Effector memory CD8-positive, alpha-beta T cell (primary cell): ENCODE data around the gene CELA2B.

Source experiments
- ATAC-seq: fragments of 150-1000 bp; cut with Tn5 transposase; replicated peaks from 2 replicates; pipeline ENCODE4 v1.10.0; 2021; ENCODE audit warnings: mild to moderate bottlenecking, moderate library complexity
- DNase-seq, 3 experiments: peaks; one replicate each; pipeline ENCODE4 v3.0.0; 2021
- H3K27ac Mint-ChIP-seq, 2 donors: one replicate each; pipeline ENCODE4 v1.8.0; 2022; ENCODE audit warnings: mild to moderate bottlenecking in 2 of 2, mixed read lengths in 2 of 2, moderate library complexity in 2 of 2
- H3K27me3 Mint-ChIP-seq, 2 donors: one replicate each; pipeline ENCODE4 v1.8.0; 2022; ENCODE audit warnings: mixed read lengths in 2 of 2
- H3K36me3 Mint-ChIP-seq: one replicate; pipeline ENCODE4 v1.8.0; 2022; ENCODE audit warnings: mild to moderate bottlenecking, moderate library complexity, mixed read lengths; ENCODE audit not compliant: insufficient read depth
- H3K4me1 Mint-ChIP-seq, 2 donors: one replicate each; pipeline ENCODE4 v1.8.0; 2022; ENCODE audit warnings: low read depth in 2 of 2, mixed read lengths in 2 of 2
- H3K4me3 Mint-ChIP-seq, 2 donors: one replicate each; pipeline ENCODE4 v1.8.0; 2022; ENCODE audit warnings: mild to moderate bottlenecking in 2 of 2, mixed read lengths in 2 of 2, moderate library complexity in 2 of 2
- H3K9me3 Mint-ChIP-seq, 2 donors: one replicate each; pipeline ENCODE4 v1.8.0; 2022; ENCODE audit warnings: mixed read lengths in 2 of 2

CELA2B gene

GRCh38 chr1:15523104-15524020 is 47.5 kb downstream of the CELA2B start:
- peaks cover 33 to 38% of the 10 kb centered on the region in 2 donors for H3K4me1 Mint-ChIP-seq

GRCh38 chr1:15524021-15524282 is 48.0 kb downstream of the CELA2B start, which contains the start of gene CASP9:
CASP9 (minus strand) TSS chr1:15524215; CDS start chr1:15524200, 15 bp downstream.
- ATAC-seq = no peak
- no peak for DNase-seq
- H3K27ac Mint-ChIP-seq = peak within 1 kb of the TSS; percentile 99 to 100
- H3K9me3 Mint-ChIP-seq = no peaks in the 10 kb centered on the region
- peak within 1 kb of the TSS; percentile 81 to 82 for H3K4me3 Mint-ChIP-seq
- peaks cover 30% of the 10 kb centered on the region for H3K36me3 Mint-ChIP-seq
- peaks cover 32 to 38% of the 10 kb centered on the region in 2 donors for H3K4me1 Mint-ChIP-seq
- no peaks in the 10 kb centered on the region for H3K27me3 Mint-ChIP-seq

More at GRCh38 chr1:15523104-15524020, 47.5 kb downstream of the CELA2B start:
- ATAC-seq = no peak
- Mint-ChIP-seq H3K27me3 (no peaks in the 10 kb centered on the region), H3K9me3 (no peaks in the 10 kb centered on the region), H3K4me3 (peak overlapping the region; percentile 81 to 82), H3K27ac (peak overlapping the region; percentile 99 to 100), H3K36me3 (peaks cover 30% of the 10 kb centered on the region)
- no peak for DNase-seq

GRCh38 chr1:15524283-15525049 is 48.6 kb downstream of the CELA2B start:
- ATAC-seq = peak; percentile 52
- no peaks in the 10 kb centered on the region for H3K9me3 Mint-ChIP-seq
- H3K36me3 Mint-ChIP-seq = peaks cover 30% of the 10 kb centered on the region

GRCh38 chr1:15525050-15526020 is 49.4 kb downstream of the CELA2B start:
- Mint-ChIP-seq H3K27me3 (no peaks in the 10 kb centered on the region), H3K36me3 (peaks cover 30% of the 10 kb centered on the region), H3K9me3 (no peaks in the 10 kb centered on the region), H3K4me3 (peak overlapping the region; percentile 81 to 82), H3K4me1 (peaks cover 32 to 38% of the 10 kb centered on the region in 2 donors), H3K27ac (peak overlapping the region; percentile 99 to 100)
- DNase-seq = peak in 1 of 3 experiments; percentile 8
- peak; percentile 56 for ATAC-seq

More at GRCh38 chr1:15524283-15525049, 48.6 kb downstream of the CELA2B start:
- Mint-ChIP-seq H3K27ac (peak overlapping the region; percentile 99 to 100), H3K27me3 (no peaks in the 10 kb centered on the region), H3K4me3 (peak overlapping the region; percentile 81 to 82), H3K4me1 (peaks cover 32 to 38% of the 10 kb centered on the region in 2 donors)
- peak; percentile 99 to 100 (median 100) for DNase-seq

- H3K27me3 Mint-ChIP-seq = no peaks in the 10 kb centered on the region
- ATAC-seq (no peak), DNase-seq (no peak)
- peak overlapping the region; percentile 99 to 100 for H3K27ac Mint-ChIP-seq
- peaks cover 32 to 38% of the 10 kb centered on the region in 2 donors for H3K4me1 Mint-ChIP-seq
- no peaks in the 10 kb centered on the region for H3K9me3 Mint-ChIP-seq
- H3K36me3 Mint-ChIP-seq = peaks cover 30% of the 10 kb centered on the region
- H3K4me3 Mint-ChIP-seq = peak overlapping the region; percentile 81 to 82
Measured at GRCh38 chr1:15526021-15526489, 50.2 kb downstream of the CELA2B start.

- peaks cover 32 to 36% of the 10 kb centered on the region in 2 donors for H3K4me1 Mint-ChIP-seq
- no peaks in the 10 kb centered on the region for H3K9me3 Mint-ChIP-seq
- DNase-seq (peak; percentile 95 to 96 (median 95)), ATAC-seq (peak; percentile 52)
- H3K36me3 Mint-ChIP-seq = peaks cover 27% of the 10 kb centered on the region
- peak within 1 kb of the TSS; percentile 81 to 82 for H3K4me3 Mint-ChIP-seq
- no peaks in the 10 kb centered on the region for H3K27me3 Mint-ChIP-seq
- peak within 1 kb of the TSS; percentile 99 to 100 for H3K27ac Mint-ChIP-seq
Measured at GRCh38 chr1:15526490-15527339, 50.8 kb downstream of the CELA2B start, which contains the start of gene DNAJC16. DNAJC16 (plus strand) TSS chr1:15526848; CDS start chr1:15529106, 2,258 bp downstream.

- no peak overlapping the region for H3K27ac Mint-ChIP-seq
- ATAC-seq (no peak), DNase-seq (no peak)
- peaks cover 31% of the 10 kb centered on the region for H3K36me3 Mint-ChIP-seq
- peaks cover 14 to 25% of the 10 kb centered on the region in 2 donors for H3K4me1 Mint-ChIP-seq
- no peaks in the 10 kb centered on the region for H3K27me3 Mint-ChIP-seq
- no peaks in the 10 kb centered on the region for H3K9me3 Mint-ChIP-seq
- H3K4me3 Mint-ChIP-seq = no peak overlapping the region
Measured at GRCh38 chr1:15531003-15531402, 55.1 kb downstream of the CELA2B start.

GRCh38 chr1:15531682-15532081 is 55.8 kb downstream of the CELA2B start:
- no peaks in the 10 kb centered on the region for H3K9me3 Mint-ChIP-seq
- peak overlapping the region in 1 of 2 donors; percentile 33 for H3K27ac Mint-ChIP-seq
- peaks cover 30% of the 10 kb centered on the region for H3K36me3 Mint-ChIP-seq
- H3K4me3 Mint-ChIP-seq = no peak overlapping the region
- peaks cover 9 to 20% of the 10 kb centered on the region in 2 donors for H3K4me1 Mint-ChIP-seq
- ATAC-seq (no peak), DNase-seq (no peak)
- no peaks in the 10 kb centered on the region for H3K27me3 Mint-ChIP-seq

GRCh38 chr1:15538771-15539170 is 62.9 kb downstream of the CELA2B start:
- H3K27me3 Mint-ChIP-seq = no peaks in the 10 kb centered on the region
- DNase-seq = no peak
- no peak overlapping the region for H3K4me3 Mint-ChIP-seq
- peaks cover 0 to 3% of the 10 kb centered on the region in 2 donors for H3K4me1 Mint-ChIP-seq
- no peaks in the 10 kb centered on the region for H3K9me3 Mint-ChIP-seq
- H3K27ac Mint-ChIP-seq = no peak overlapping the region
- ATAC-seq = no peak
- peaks cover 43% of the 10 kb centered on the region for H3K36me3 Mint-ChIP-seq

- ATAC-seq (no peak), DNase-seq (no peak)
- peaks cover 0 to 3% of the 10 kb centered on the region in 2 donors for H3K4me1 Mint-ChIP-seq
- H3K36me3 Mint-ChIP-seq = peaks cover 41% of the 10 kb centered on the region
- no peak overlapping the region for H3K4me3 Mint-ChIP-seq
- no peaks in the 10 kb centered on the region for H3K9me3 Mint-ChIP-seq
- peak overlapping the region in 1 of 2 donors; percentile 36 for H3K27ac Mint-ChIP-seq
- H3K27me3 Mint-ChIP-seq = no peaks in the 10 kb centered on the region
Measured at GRCh38 chr1:15540186-15540585, 64.3 kb downstream of the CELA2B start.
